ENCODE results near the gene DYSF.

The DYSF gene

GRCh38 chr2:71685073-71685848, 231.9 kb downstream of the DYSF start:
- Histone ChIP-seq H3K9me3 (ENCODE audit: control insufficient read depth, low read length) (no peaks in the 10 kb centered on the region), H3K27ac (ENCODE audit: insufficient read depth, low read depth, low read length, poor library complexity, severe bottlenecking) (no peak overlapping the region), H3K27me3 (ENCODE audit: control insufficient read depth, insufficient read depth, low read length, poor library complexity, severe bottlenecking) (no peaks in the 10 kb centered on the region), H3K36me3 (ENCODE audit: control insufficient read depth, insufficient read depth, low read length) (no peaks in the 10 kb centered on the region), H3K4me1 (ENCODE audit: control insufficient read depth, insufficient read depth, low read length) (peaks cover 6% of the 10 kb centered on the region), H3K4me3 (ENCODE audit: insufficient read depth, low read depth, low read length) (no peak overlapping the region)
- 93% methylated on average over 10 of the region's 10 CpGs for WGBS, 2 experiments

- Histone ChIP-seq H3K36me3 (ENCODE audit: control insufficient read depth, insufficient read depth, low read length) (no peaks in the 10 kb centered on the region), H3K4me3 (ENCODE audit: insufficient read depth, low read depth, low read length) (no peak overlapping the region), H3K27ac (ENCODE audit: insufficient read depth, low read depth, low read length, poor library complexity, severe bottlenecking) (no peak overlapping the region), H3K9me3 (ENCODE audit: control insufficient read depth, low read length) (no peaks in the 10 kb centered on the region), H3K4me1 (ENCODE audit: control insufficient read depth, insufficient read depth, low read length) (peaks cover 12% of the 10 kb centered on the region), H3K27me3 (ENCODE audit: control insufficient read depth, insufficient read depth, low read length, poor library complexity, severe bottlenecking) (no peaks in the 10 kb centered on the region)
- 94 to 96% methylated on average over 13 of the region's 13 CpGs for WGBS, 2 experiments
Observed at GRCh38 chr2:71685941-71686611, 232.7 kb downstream of the DYSF start.

GRCh38 chr2:71686781-71687180, 233.4 kb downstream of the DYSF start:
- Histone ChIP-seq H3K4me1 (ENCODE audit: control insufficient read depth, insufficient read depth, low read length) (peaks cover 19% of the 10 kb centered on the region), H3K27ac (ENCODE audit: insufficient read depth, low read depth, low read length, poor library complexity, severe bottlenecking) (no peak overlapping the region), H3K4me3 (ENCODE audit: insufficient read depth, low read depth, low read length) (no peak overlapping the region), H3K9me3 (ENCODE audit: control insufficient read depth, low read length) (no peaks in the 10 kb centered on the region), H3K36me3 (ENCODE audit: control insufficient read depth, insufficient read depth, low read length) (no peaks in the 10 kb centered on the region), H3K27me3 (ENCODE audit: control insufficient read depth, insufficient read depth, low read length, poor library complexity, severe bottlenecking) (no peaks in the 10 kb centered on the region)
- 85 to 88% methylated on average over 6 of the region's 6 CpGs for WGBS, 2 experiments

GRCh38 chr2:71687412-71687811, 234.1 kb downstream of the DYSF start:
- Histone ChIP-seq H3K4me3 (ENCODE audit: insufficient read depth, low read depth, low read length) (no peak overlapping the region), H3K4me1 (ENCODE audit: control insufficient read depth, insufficient read depth, low read length) (peaks cover 25% of the 10 kb centered on the region), H3K9me3 (ENCODE audit: control insufficient read depth, low read length) (no peaks in the 10 kb centered on the region), H3K36me3 (ENCODE audit: control insufficient read depth, insufficient read depth, low read length) (no peaks in the 10 kb centered on the region), H3K27me3 (ENCODE audit: control insufficient read depth, insufficient read depth, low read length, poor library complexity, severe bottlenecking) (no peaks in the 10 kb centered on the region), H3K27ac (ENCODE audit: insufficient read depth, low read depth, low read length, poor library complexity, severe bottlenecking) (no peak overlapping the region)
- 86 to 88% methylated on average over 10 of the region's 10 CpGs for WGBS, 2 experiments

GRCh38 chr2:71688530-71688929, 235.2 kb downstream of the DYSF start:
- Histone ChIP-seq H3K36me3 (ENCODE audit: control insufficient read depth, insufficient read depth, low read length) (no peaks in the 10 kb centered on the region), H3K4me3 (ENCODE audit: insufficient read depth, low read depth, low read length) (no peak overlapping the region), H3K9me3 (ENCODE audit: control insufficient read depth, low read length) (no peaks in the 10 kb centered on the region), H3K4me1 (ENCODE audit: control insufficient read depth, insufficient read depth, low read length) (peaks cover 25% of the 10 kb centered on the region), H3K27me3 (ENCODE audit: control insufficient read depth, insufficient read depth, low read length, poor library complexity, severe bottlenecking) (no peaks in the 10 kb centered on the region), H3K27ac (ENCODE audit: insufficient read depth, low read depth, low read length, poor library complexity, severe bottlenecking) (no peak overlapping the region)
- 93 to 96% methylated on average over 7 of the region's 7 CpGs for WGBS, 2 experiments

- 94% methylated on average over 2 of the region's 2 CpGs for WGBS, 2 experiments
- H3K9me3 ChIP-seq (ENCODE audit: control insufficient read depth, low read length), result no peaks in the 10 kb centered on the region
Observed at GRCh38 chr2:71689393-71689792, 236.0 kb downstream of the DYSF start.

GRCh38 chr2:71689968-71690834, 236.8 kb downstream of the DYSF start:
- Histone ChIP-seq H3K4me3 (ENCODE audit: insufficient read depth, low read depth, low read length) (no peak overlapping the region), H3K27me3 (ENCODE audit: control insufficient read depth, insufficient read depth, low read length, poor library complexity, severe bottlenecking) (no peaks in the 10 kb centered on the region), H3K36me3 (ENCODE audit: control insufficient read depth, insufficient read depth, low read length) (no peaks in the 10 kb centered on the region), H3K9me3 (ENCODE audit: control insufficient read depth, low read length) (no peaks in the 10 kb centered on the region), H3K27ac (ENCODE audit: insufficient read depth, low read depth, low read length, poor library complexity, severe bottlenecking) (no peak overlapping the region), H3K4me1 (ENCODE audit: control insufficient read depth, insufficient read depth, low read length) (peaks cover 28% of the 10 kb centered on the region)
- 94 to 96% methylated on average over 20 of the region's 21 CpGs for WGBS, 2 experiments

More at GRCh38 chr2:71689393-71689792, 236.0 kb downstream of the DYSF start:
- Histone ChIP-seq H3K27me3 (ENCODE audit: control insufficient read depth, insufficient read depth, low read length, poor library complexity, severe bottlenecking) (no peaks in the 10 kb centered on the region), H3K4me3 (ENCODE audit: insufficient read depth, low read depth, low read length) (no peak overlapping the region), H3K36me3 (ENCODE audit: control insufficient read depth, insufficient read depth, low read length) (no peaks in the 10 kb centered on the region), H3K27ac (ENCODE audit: insufficient read depth, low read depth, low read length, poor library complexity, severe bottlenecking) (no peak overlapping the region), H3K4me1 (ENCODE audit: control insufficient read depth, insufficient read depth, low read length) (peaks cover 25% of the 10 kb centered on the region)

- Histone ChIP-seq H3K27me3 (ENCODE audit: control insufficient read depth, insufficient read depth, low read length, poor library complexity, severe bottlenecking) (no peaks in the 10 kb centered on the region), H3K4me1 (ENCODE audit: control insufficient read depth, insufficient read depth, low read length) (peaks cover 28% of the 10 kb centered on the region), H3K4me3 (ENCODE audit: insufficient read depth, low read depth, low read length) (no peak overlapping the region), H3K9me3 (ENCODE audit: control insufficient read depth, low read length) (no peaks in the 10 kb centered on the region), H3K36me3 (ENCODE audit: control insufficient read depth, insufficient read depth, low read length) (no peaks in the 10 kb centered on the region), H3K27ac (ENCODE audit: insufficient read depth, low read depth, low read length, poor library complexity, severe bottlenecking) (no peak overlapping the region)
- 67 to 72% methylated on average over 12 of the region's 12 CpGs for WGBS, 2 experiments
Observed at GRCh38 chr2:71690876-71691475, 237.6 kb downstream of the DYSF start.

DNA sequence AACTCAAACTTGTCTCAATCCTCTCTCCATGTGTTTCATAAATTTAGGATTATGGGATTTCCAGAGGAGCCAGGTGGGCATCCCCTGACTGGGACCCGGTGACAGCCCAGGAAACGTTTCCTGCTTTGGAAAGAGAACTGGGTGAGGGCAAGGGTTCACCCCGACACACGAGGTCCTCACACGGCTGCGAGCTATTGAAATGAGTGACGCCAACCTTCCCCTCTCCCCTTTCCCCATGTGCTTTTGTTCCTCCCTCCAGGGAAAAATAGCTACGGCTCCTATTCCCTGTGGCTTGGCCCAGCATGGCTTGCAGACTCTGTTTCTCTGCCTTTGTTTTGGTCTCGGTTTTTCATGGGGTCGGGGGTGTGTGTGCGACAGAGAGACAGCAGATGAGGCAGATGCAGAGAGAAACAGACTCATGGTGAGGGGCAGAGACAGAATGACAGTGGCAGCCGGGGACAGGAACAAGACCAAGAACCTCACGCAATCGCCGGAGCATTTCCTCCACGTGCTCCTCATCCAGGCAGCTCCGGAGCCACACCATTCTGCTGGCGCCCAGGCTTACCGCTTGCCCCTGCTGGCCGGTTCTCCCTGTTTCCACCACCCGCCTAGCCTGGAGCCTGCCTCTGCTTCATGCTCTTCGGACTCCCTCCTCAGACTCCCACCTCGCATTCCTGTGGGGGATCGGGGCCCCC, 238.5 kb downstream of the DYSF start:
- WGBS, 2 experiments, result 41 to 44% methylated on average over 24 of the region's 24 CpGs
- Histone ChIP-seq H3K27me3 (ENCODE audit: control insufficient read depth, insufficient read depth, low read length, poor library complexity, severe bottlenecking) (no peaks in the 10 kb centered on the region), H3K4me1 (ENCODE audit: control insufficient read depth, insufficient read depth, low read length) (peaks cover 27% of the 10 kb centered on the region), H3K27ac (ENCODE audit: insufficient read depth, low read depth, low read length, poor library complexity, severe bottlenecking) (peak overlapping the region; percentile 31), H3K9me3 (ENCODE audit: control insufficient read depth, low read length) (no peaks in the 10 kb centered on the region), H3K4me3 (ENCODE audit: insufficient read depth, low read depth, low read length) (no peak overlapping the region), H3K36me3 (ENCODE audit: control insufficient read depth, insufficient read depth, low read length) (no peaks in the 10 kb centered on the region)

All from ectodermal cell (in vitro differentiated cells).